ENCODE data around the gene BRD3.

The BRD3 gene

GRCh38 chr9:134010310-134011173, 57.3 kb downstream of the BRD3 start:
- no peak for DNase-seq

- no peak for DNase-seq
These were observed 60.3 kb downstream of the BRD3 start for GRCh38 chr9:134007571-134007970.

GRCh38 chr9:134007150-134007549, 60.7 kb downstream of the BRD3 start:
- DNase-seq = no peak

- no peak for DNase-seq
These were observed 62.4 kb downstream of the BRD3 start for GRCh38 chr9:134005381-134005780.

- DNase-seq = no peak
These were observed 62.9 kb downstream of the BRD3 start for GRCh38 chr9:134004881-134005280.

- DNase-seq = no peak
These were observed 63.5 kb downstream of the BRD3 start for GRCh38 chr9:134004131-134004873.

- no peak for DNase-seq
These were observed 64.6 kb downstream of the BRD3 start for GRCh38 chr9:134003237-134003636.

- DNase-seq = no peak
These were observed 65.0 kb downstream of the BRD3 start for GRCh38 chr9:134002796-134003195.

GRCh38 chr9:133999851-134000265, 68.0 kb downstream of the BRD3 start:
- DNase-seq = no peak

- DNase-seq = no peak
These were observed 68.8 kb downstream of the BRD3 start for GRCh38 chr9:133998915-133999595.

GRCh38 chr9:133997584-133997983, 70.2 kb downstream of the BRD3 start:
- DNase-seq = no peak

GRCh38 chr9:133996531-133997520, 71.0 kb downstream of the BRD3 start:
- no peak for DNase-seq

- DNase-seq = peak; percentile 18
These were observed 72.6 kb downstream of the BRD3 start for GRCh38 chr9:133995012-133995896.

- no peak for DNase-seq
These were observed 73.3 kb downstream of the BRD3 start for GRCh38 chr9:133994353-133995011.

GRCh38 chr9:133993635-133994253, 74.1 kb downstream of the BRD3 start:
- no peak for DNase-seq

- DNase-seq = no peak
These were observed 74.8 kb downstream of the BRD3 start for GRCh38 chr9:133992780-133993634.

- DNase-seq = no peak
These were observed 75.7 kb downstream of the BRD3 start, which contains the start of gene VAV2 for GRCh38 chr9:133991964-133992779. VAV2 (minus strand) TSS chr9:133992324; CDS start chr9:133992278, 46 bp downstream.

All from NCI-H1436 treated with DMSO at 0.1 percent for 48 hours (cell line).